ENCODE measurements around the gene ISG15. TPM values are rescaled to one million over a fixed set of nuclear protein-coding genes. Genes with fewer than 3 reads are reported as not detected.
A peak's percentile ranks its signal among the peaks of the same experiment; 100 is the strongest.

Gene ISG15
- total and polyA plus RNA-seq, 9 of the 15 experiments (the other 6 are each of a cell fraction or from before 2014, with no cell fraction given) = 0.40 to 58.3 (median 12.2) TPM

- H4K20me1 ChIP-seq (replicated peaks; ENCODE audit: control insufficient read depth, insufficient read depth, low read length) = no peaks in the 10 kb centered on the region
Measured at GRCh38 chr1:965526-966134, 47.7 kb upstream of the ISG15 start.

More at GRCh38 chr1:965526-966134, 47.7 kb upstream of the ISG15 start:
- Histone ChIP-seq H3K4me2 (ENCODE audit: insufficient read depth, low read length) (no peak overlapping the region; the same call in 1 of the 2 replicates), H2AFZ (ENCODE audit: low read depth, low read length) (no peak overlapping the region), H3K9me3 (replicated peaks; ENCODE audit: control insufficient read depth, insufficient read depth, low read depth, low read length) (peaks cover 6% of the 10 kb centered on the region), H3K4me3 (no peak overlapping the region), H3K9ac (ENCODE audit: insufficient read depth in 1 of 2, low read depth in 2 of 2, low read length in 2 of 2) (peak overlapping the region; percentile 15 to 64; a peak in 3 of 4 replicates), H3K27me3 (ENCODE audit: control insufficient read depth in 2 of 2, insufficient read depth in 2 of 2, low read length in 2 of 2) (no peaks in the 10 kb centered on the region; a peak in 1 of 5 replicates), H3K9me1 (ENCODE audit: control insufficient read depth, insufficient read depth, low read length) (no peaks in the 10 kb centered on the region), H3K79me2 (ENCODE audit: control insufficient read depth, insufficient read depth, low read length) (peaks cover 12% of the 10 kb centered on the region; the same call in 2 of the 3 replicates), H3K4me1 (replicated peaks in 1 of 2; ENCODE audit: control insufficient read depth in 2 of 2, insufficient read depth in 2 of 2, low read length in 2 of 2) (peaks cover 20 to 73% of the 10 kb centered on the region in 2 experiments), H3K27ac (ENCODE audit: extremely low read depth, low read depth, low read length) (peak overlapping the region; percentile 71; the same call in 1 of the 3 replicates), H3K36me3 (ENCODE audit: control insufficient read depth, insufficient read depth, low read length) (peaks cover 42% of the 10 kb centered on the region; the same call in 2 of the 3 replicates)
- ATAC-seq = no peak
- POLR2A ChIA-PET = interaction anchor here (0.6 to 1.4 kb wide), 3 partner anchors 9 to 27 kb away, joined by 3 to 4 read pairs (median 3); no protein-coding TSS in a partner anchor
- FAIRE-seq = no peak
- no TSS peak for BruUV-seq (replicated peaks)
- intact Hi-C loops (cut with micrococcal nuclease) = no loop called here
- no peak for DNase-seq (ENCODE audit: extremely low read depth in 1 of 4, low spot score in 3 of 4)
- in situ Hi-C loops (cut with MboI) = no loop called here
- WGBS (ENCODE audit: insufficient coverage, low coverage, missing lambda C conversion rate) = 77% methylated on average over 11 of the region's 26 CpGs
- TF ChIP-seq ARID4B (CRISPR knock-in tag; IDR thresholded peaks at IDR 0.05) = 0 out of 2 replicates have a peak, but pooled peaks have one; percentile 22
- 0 out of 2 replicates have a peak, but pooled peaks have one; percentile 20 for TF ChIP-seq POLR2A (conservative IDR thresholded peaks at IDR 0.05)
- TF ChIP-seq, protein P1, sequence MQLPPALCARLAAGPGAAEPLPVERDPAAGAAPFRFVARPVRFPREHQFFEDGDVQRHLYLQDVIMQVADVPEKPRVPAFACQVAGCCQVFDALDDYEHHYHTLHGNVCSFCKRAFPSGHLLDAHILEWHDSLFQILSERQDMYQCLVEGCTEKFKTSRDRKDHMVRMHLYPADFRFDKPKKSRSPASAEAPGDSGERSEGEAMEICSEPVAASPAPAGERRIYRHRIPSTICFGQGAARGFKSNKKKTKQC (CRISPR knock-in tag; IDR thresholded peaks at IDR 0.05) = 0 out of 2 replicates have a peak, but pooled peaks have one; percentile 19
- 0 out of 2 replicates have a peak, but pooled peaks have one; percentile 21 for TF ChIP-seq SUPT5H (IDR thresholded peaks at IDR 0.05)
- TF ChIP-seq ZFP36 (IDR thresholded peaks at IDR 0.05; ENCODE audit: low read depth, low read length, partially characterized antibody) = no peak
- no peak for TF ChIP-seq SETDB1 (IDR thresholded peaks at IDR 0.05; ENCODE audit: low read length)
- TF ChIP-seq, protein P2, sequence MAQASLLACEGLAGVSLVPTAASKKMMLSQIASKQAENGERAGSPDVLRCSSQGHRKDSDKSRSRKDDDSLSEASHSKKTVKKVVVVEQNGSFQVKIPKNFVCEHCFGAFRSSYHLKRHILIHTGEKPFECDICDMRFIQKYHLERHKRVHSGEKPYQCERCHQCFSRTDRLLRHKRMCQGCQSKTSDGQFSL (CRISPR knock-in tag; IDR thresholded peaks at IDR 0.05) = peak; percentile 71
- TF ChIP-seq, protein P2 (tag; IDR thresholded peaks at IDR 0.05) = no peak
- peak; percentile 28 for TF ChIP-seq HMGN3 (IDR thresholded peaks at IDR 0.05; ENCODE audit: borderline replicate concordance, extremely low read depth, insufficient read length, low read depth, low read length)
- TF ChIP-seq CREB1 (IDR thresholded peaks at IDR 0.05) = no peak
- peak; percentile 36; the same call in 1 of the 2 replicates for TF ChIP-seq CREB1 (CRISPR knock-in tag; IDR thresholded peaks at IDR 0.05)
- CTCF ChIA-PET (ENCODE audit: low intra/inter-chr PET ratio) = no interaction called here
